ENCODE measurements around the gene HOXD9. TPM values are rescaled to one million over a fixed set of nuclear protein-coding genes. Genes with fewer than 3 reads are reported as not detected.

Gene HOXD9
- polyA plus RNA-seq, 1 of the 3 experiments (the other 2 are of a cell fraction): 4.8 TPM

- TF ChIP-seq, protein P1, sequence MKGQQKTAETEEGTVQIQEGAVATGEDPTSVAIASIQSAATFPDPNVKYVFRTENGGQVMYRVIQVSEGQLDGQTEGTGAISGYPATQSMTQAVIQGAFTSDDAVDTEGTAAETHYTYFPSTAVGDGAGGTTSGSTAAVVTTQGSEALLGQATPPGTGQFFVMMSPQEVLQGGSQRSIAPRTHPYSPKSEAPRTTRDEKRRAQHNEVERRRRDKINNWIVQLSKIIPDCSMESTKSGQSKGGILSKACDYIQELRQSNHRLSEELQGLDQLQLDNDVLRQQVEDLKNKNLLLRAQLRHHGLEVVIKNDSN (IDR thresholded peaks at IDR 0.05; ENCODE audit: borderline replicate concordance, low read depth): no peak
- TF ChIP-seq FOXJ3 (CRISPR knock-in tag; IDR thresholded peaks at IDR 0.05) (peak; percentile 48; the same call in 1 of the 2 replicates), RFX5 (IDR thresholded peaks at IDR 0.05; ENCODE audit: low read length) (no peak), GABPA (IDR thresholded peaks at IDR 0.05; ENCODE audit: low read depth) (no peak), ELF1 (IDR thresholded peaks at IDR 0.05) (no peak), CTCF (IDR thresholded peaks at IDR 0.05) (no peak)
- TF ChIP-seq, protein P2, sequence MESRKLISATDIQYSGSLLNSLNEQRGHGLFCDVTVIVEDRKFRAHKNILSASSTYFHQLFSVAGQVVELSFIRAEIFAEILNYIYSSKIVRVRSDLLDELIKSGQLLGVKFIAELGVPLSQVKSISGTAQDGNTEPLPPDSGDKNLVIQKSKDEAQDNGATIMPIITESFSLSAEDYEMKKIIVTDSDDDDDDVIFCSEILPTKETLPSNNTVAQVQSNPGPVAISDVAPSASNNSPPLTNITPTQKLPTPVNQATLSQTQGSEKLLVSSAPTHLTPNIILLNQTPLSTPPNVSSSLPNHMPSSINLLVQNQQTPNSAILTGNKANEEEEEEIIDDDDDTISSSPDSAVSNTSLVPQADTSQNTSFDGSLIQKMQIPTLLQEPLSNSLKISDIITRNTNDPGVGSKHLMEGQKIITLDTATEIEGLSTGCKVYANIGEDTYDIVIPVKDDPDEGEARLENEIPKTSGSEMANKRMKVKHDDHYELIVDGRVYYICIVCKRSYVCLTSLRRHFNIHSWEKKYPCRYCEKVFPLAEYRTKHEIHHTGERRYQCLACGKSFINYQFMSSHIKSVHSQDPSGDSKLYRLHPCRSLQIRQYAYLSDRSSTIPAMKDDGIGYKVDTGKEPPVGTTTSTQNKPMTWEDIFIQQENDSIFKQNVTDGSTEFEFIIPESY (IDR thresholded peaks at IDR 0.05; ENCODE audit: borderline replicate concordance, low read depth): no peak
Measured at GRCh38 chr2:176128982-176129796, 6.7 kb downstream of the HOXD9 start, which contains the start of gene HOXD8 (continued).

DNA sequence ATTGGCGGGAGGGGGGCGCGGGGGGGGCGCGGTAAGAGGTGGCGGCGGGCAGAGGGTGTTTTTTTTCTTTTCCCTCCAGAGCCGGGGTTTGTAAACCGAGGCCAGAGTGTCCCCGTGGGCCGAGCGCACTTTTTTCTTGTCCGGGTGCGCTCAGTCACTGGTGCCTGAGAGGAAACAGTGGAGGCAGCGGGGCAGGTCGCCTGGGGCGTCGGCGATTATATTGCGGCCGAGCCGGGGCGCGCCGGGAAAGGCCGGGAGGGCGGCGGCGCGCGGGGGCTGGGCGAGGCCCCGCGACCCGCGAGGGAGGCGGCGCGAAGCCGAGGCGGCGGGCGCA, 7.3 kb downstream of the HOXD9 start:
- Histone ChIP-seq H3K36me3 (replicated peaks in 1 of 2; ENCODE audit: control insufficient read depth in 1 of 2, insufficient read depth in 2 of 2, low read length in 1 of 2) (no peaks in the 10 kb centered on the region), H3K27me3 (ENCODE audit: insufficient read depth) (no peaks in the 10 kb centered on the region), H3K27ac (ENCODE audit: low read depth in 2 of 2, low read length in 1 of 2) (peak overlapping the region; percentile 62 to 63), H3K4me1 (ENCODE audit: control insufficient read depth in 1 of 2, insufficient read depth in 2 of 2, low read depth in 1 of 2, low read length in 1 of 2) (peaks cover 24 to 32% of the 10 kb centered on the region in 2 experiments), H4K20me1 (ENCODE audit: insufficient read depth) (no peaks in the 10 kb centered on the region), H2AFZ (ENCODE audit: low read depth) (peak overlapping the region; percentile 29; the same call in 1 of the 2 replicates), H3K79me2 (ENCODE audit: insufficient read depth) (peaks cover 10% of the 10 kb centered on the region), H3K9me3 (no peaks in the 10 kb centered on the region), H3K9me2 (no peaks in the 10 kb centered on the region), H3K9ac (peak overlapping the region; percentile 61; the same call in 1 of the 2 replicates), H3F3A (replicated peaks; ENCODE audit: insufficient read depth) (peaks cover 19% of the 10 kb centered on the region), H3K4me3 (ENCODE audit: low read depth in 2 of 2, low read length in 1 of 2) (peak overlapping the region; percentile 69), H3K4me2 (peak overlapping the region; percentile 85; the same call in 1 of the 2 replicates)
- ChIA-PET POLR2A (interaction anchor here (0.9 to 6.3 kb wide), 7 partner anchors 7 to 700 kb away, joined by 3 to 45 read pairs (median 14); partner anchors contain the start of gene HOXD9), CTCF (interaction anchor here (1.0 to 26.1 kb wide), 8 partner anchors 8 to 1019 kb away, joined by 3 to 1047 read pairs (median 7); no protein-coding TSS in a partner anchor)
- no peak for DNase-seq
- 19% methylated on average over 27 of the region's 43 CpGs for WGBS (ENCODE audit: low lambda C conversion rate)
- TF ChIP-seq SMC3 (IDR thresholded peaks at IDR 0.05; ENCODE audit: low read depth, low read length) (no peak), RAD21 (IDR thresholded peaks at IDR 0.05; ENCODE audit: low read length) (no peak), NFIC (IDR thresholded peaks at IDR 0.05; ENCODE audit: borderline replicate concordance) (no peak), RFX5 (IDR thresholded peaks at IDR 0.05; ENCODE audit: low read length) (no peak), FOXJ3 (CRISPR knock-in tag; IDR thresholded peaks at IDR 0.05) (no peak), CTCF (IDR thresholded peaks at IDR 0.05) (no peak), RXRA (IDR thresholded peaks at IDR 0.05; ENCODE audit: borderline replicate concordance, low read depth) (no peak), TEAD4 (IDR thresholded peaks at IDR 0.05; ENCODE audit: borderline replicate concordance, insufficient read depth) (no peak), EP300 (IDR thresholded peaks at IDR 0.05; ENCODE audit: borderline replicate concordance in 1 of 2, low read depth in 1 of 2, low read length in 1 of 2) (no peak), REST (IDR thresholded peaks at IDR 0.05; ENCODE audit: low read depth, low read length) (no peak)
- TF ChIP-seq, protein P1 (IDR thresholded peaks at IDR 0.05; ENCODE audit: borderline replicate concordance, low read depth): no peak
- TF ChIP-seq, protein P3, sequence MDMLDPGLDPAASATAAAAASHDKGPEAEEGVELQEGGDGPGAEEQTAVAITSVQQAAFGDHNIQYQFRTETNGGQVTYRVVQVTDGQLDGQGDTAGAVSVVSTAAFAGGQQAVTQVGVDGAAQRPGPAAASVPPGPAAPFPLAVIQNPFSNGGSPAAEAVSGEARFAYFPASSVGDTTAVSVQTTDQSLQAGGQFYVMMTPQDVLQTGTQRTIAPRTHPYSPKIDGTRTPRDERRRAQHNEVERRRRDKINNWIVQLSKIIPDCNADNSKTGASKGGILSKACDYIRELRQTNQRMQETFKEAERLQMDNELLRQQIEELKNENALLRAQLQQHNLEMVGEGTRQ (IDR thresholded peaks at IDR 0.05; ENCODE audit: borderline replicate concordance, low read depth, low read length): no peak
